Astrocyte of the spinal cord (primary cell): Measurements from ENCODE around the gene OR2W3.
A peak's percentile ranks its signal among the peaks of the same experiment; 100 is the strongest.

Experiments
- DNase-seq: peaks from one replicate; pipeline ENCODE4 v3.0.0; 2011; ENCODE audit warnings: low read depth, low spot score
- H3K4me3 ChIP-seq: 2 replicates; pipeline ENCODE4 v1.5.1; 2011; ENCODE audit warnings: low read depth, mild to moderate bottlenecking, low read length, moderate library complexity
- in situ Hi-C: cut with HindIII; loops from 2 replicates; pipeline ENCODE4 v1.10.0; 2017; ENCODE audit warnings: low sequenced_read_pairs
- TF ChIP-seq, protein P1 (sequence below): IDR thresholded peaks from 2 replicates; pipeline ENCODE4 v1.5.1; 2012; ENCODE audit warnings: low read depth, mild to moderate bottlenecking, low read length, inconsistent platforms

Gene OR2W3

GRCh38 chr1:247884797-247885413 is 10.5 kb upstream of the OR2W3 start:
- TF ChIP-seq, protein P1, sequence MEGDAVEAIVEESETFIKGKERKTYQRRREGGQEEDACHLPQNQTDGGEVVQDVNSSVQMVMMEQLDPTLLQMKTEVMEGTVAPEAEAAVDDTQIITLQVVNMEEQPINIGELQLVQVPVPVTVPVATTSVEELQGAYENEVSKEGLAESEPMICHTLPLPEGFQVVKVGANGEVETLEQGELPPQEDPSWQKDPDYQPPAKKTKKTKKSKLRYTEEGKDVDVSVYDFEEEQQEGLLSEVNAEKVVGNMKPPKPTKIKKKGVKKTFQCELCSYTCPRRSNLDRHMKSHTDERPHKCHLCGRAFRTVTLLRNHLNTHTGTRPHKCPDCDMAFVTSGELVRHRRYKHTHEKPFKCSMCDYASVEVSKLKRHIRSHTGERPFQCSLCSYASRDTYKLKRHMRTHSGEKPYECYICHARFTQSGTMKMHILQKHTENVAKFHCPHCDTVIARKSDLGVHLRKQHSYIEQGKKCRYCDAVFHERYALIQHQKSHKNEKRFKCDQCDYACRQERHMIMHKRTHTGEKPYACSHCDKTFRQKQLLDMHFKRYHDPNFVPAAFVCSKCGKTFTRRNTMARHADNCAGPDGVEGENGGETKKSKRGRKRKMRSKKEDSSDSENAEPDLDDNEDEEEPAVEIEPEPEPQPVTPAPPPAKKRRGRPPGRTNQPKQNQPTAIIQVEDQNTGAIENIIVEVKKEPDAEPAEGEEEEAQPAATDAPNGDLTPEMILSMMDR: no peak
- DNase-seq: no peak
- in situ Hi-C loops: no loop called here
- no peak overlapping the region for H3K4me3 ChIP-seq

GRCh38 chr1:247895976-247896375 is 589 bp downstream of the OR2W3 start:
- no peak for DNase-seq
- in situ Hi-C loops: no loop called here
- TF ChIP-seq, protein P1: no peak
- no peak overlapping the region for H3K4me3 ChIP-seq

DNA sequence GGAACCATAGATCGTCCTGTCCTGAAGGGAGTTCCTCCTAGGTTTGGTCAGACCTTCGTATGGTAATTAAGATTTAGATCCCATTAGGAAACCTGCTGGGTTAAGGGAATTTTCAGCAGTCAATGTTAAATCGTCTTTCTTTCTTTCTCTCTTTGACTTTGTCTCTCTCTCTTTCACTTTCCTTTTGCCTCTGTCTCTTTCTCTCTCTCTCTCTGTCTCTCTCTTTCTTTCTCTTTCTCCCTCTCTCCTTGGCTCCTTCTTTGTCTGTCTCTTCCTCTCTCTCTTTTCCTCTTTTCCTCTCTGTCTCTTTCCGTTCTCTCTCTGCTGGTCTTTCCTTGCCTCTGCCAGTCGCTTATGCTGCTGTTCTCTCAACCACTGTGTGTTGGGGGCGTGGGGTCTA is 8.7 kb downstream of the OR2W3 start:
- no peak overlapping the region for H3K4me3 ChIP-seq
- DNase-seq: no peak
- TF ChIP-seq, protein P1: no peak
- in situ Hi-C loops: no loop called here

GRCh38 chr1:247905181-247905580 is 9.8 kb downstream of the OR2W3 start:
- DNase-seq: no peak
- no peak overlapping the region for H3K4me3 ChIP-seq
- TF ChIP-seq, protein P1: no peak
- in situ Hi-C loops: no loop called here

- H3K4me3 ChIP-seq: no peak overlapping the region
- in situ Hi-C loops: no loop called here
- TF ChIP-seq, protein P1: no peak
- DNase-seq: no peak
Observed at GRCh38 chr1:247905910-247906503, 10.6 kb downstream of the OR2W3 start.

- DNase-seq: peak; percentile 69
- H3K4me3 ChIP-seq: peak overlapping the region; percentile 27
- in situ Hi-C loops: no loop called here
- TF ChIP-seq, protein P1: no peak
Observed at GRCh38 chr1:247906504-247907047, 11.2 kb downstream of the OR2W3 start.
